ENCODE results near the gene ORC6. TPM values are rescaled to one million over a fixed set of nuclear protein-coding genes. Genes with fewer than 3 reads are reported as not detected.

ORC6 gene
- total RNA-seq, 1 donor from 2014 or later: 30.1 TPM

GRCh38 chr16:46700048-46700447 is 10.6 kb downstream of the ORC6 start:
- Mint-ChIP-seq H3K4me1 (ENCODE audit: low read depth, unreplicated experiment) (no peaks in the 10 kb centered on the region), H3K9me3 (ENCODE audit: unreplicated experiment) (peaks cover 1% of the 10 kb centered on the region), H3K27me3 (ENCODE audit: unreplicated experiment) (no peaks in the 10 kb centered on the region), H3K36me3 (ENCODE audit: unreplicated experiment) (no peaks in the 10 kb centered on the region), H3K4me3 (ENCODE audit: unreplicated experiment) (no peak overlapping the region), H3K27ac (ENCODE audit: unreplicated experiment) (no peak overlapping the region)
- no peak for TF ChIP-seq CTCF (IDR thresholded peaks at IDR 0.05; ENCODE audit: partially characterized antibody, unreplicated experiment)
- DNase-seq: no peak

DNA sequence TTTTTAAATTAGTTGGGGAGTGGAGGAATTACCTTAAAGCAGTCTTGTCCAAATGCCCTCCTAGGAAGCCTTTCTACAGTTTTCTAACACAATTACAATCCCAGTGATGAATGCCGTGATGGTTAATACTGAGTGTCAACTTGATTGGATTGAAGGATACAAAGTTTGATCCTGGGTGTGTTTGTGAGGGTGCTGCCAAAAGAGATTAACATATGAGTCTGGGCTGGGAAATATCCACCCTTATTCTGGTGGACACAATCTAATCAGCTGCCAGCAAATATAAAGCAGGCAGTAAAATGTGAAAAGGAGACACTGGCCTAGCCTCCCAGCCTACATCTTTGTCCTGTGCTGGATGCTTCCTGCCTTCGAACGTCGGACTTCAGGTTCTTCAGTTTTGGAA is 12.2 kb downstream of the ORC6 start:
- H3K4me3 Mint-ChIP-seq (ENCODE audit: unreplicated experiment): no peak overlapping the region
- TF ChIP-seq CTCF (IDR thresholded peaks at IDR 0.05; ENCODE audit: partially characterized antibody, unreplicated experiment): no peak
- H3K36me3 Mint-ChIP-seq (ENCODE audit: unreplicated experiment): no peaks in the 10 kb centered on the region
- no peak overlapping the region for H3K27ac Mint-ChIP-seq (ENCODE audit: unreplicated experiment)
- H3K9me3 Mint-ChIP-seq (ENCODE audit: unreplicated experiment): peaks cover 1% of the 10 kb centered on the region
- DNase-seq: no peak
- no peaks in the 10 kb centered on the region for H3K4me1 Mint-ChIP-seq (ENCODE audit: low read depth, unreplicated experiment)
- H3K27me3 Mint-ChIP-seq (ENCODE audit: unreplicated experiment): no peaks in the 10 kb centered on the region

DNA sequence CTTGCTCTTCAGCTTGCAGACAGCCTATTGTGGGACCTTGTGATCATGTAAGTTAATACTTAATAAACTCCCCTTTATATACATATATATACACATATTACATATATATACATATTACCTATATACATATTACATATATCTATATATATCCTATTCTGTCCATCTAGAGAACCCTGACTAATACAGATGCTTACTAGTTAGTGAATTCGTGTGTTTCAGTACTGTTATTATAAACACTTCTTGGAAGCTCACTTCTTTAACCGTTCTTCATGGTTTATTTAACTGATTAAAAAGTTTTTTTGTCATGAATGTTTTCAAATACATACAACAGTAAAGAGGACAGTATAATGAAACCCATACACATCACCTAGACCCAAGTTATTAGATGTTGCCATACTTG is 12.6 kb downstream of the ORC6 start:
- H3K9me3 Mint-ChIP-seq (ENCODE audit: unreplicated experiment): peaks cover 1% of the 10 kb centered on the region
- H3K4me1 Mint-ChIP-seq (ENCODE audit: low read depth, unreplicated experiment): no peaks in the 10 kb centered on the region
- H3K36me3 Mint-ChIP-seq (ENCODE audit: unreplicated experiment): no peaks in the 10 kb centered on the region
- H3K4me3 Mint-ChIP-seq (ENCODE audit: unreplicated experiment): no peak overlapping the region
- H3K27me3 Mint-ChIP-seq (ENCODE audit: unreplicated experiment): no peaks in the 10 kb centered on the region
- no peak for TF ChIP-seq CTCF (IDR thresholded peaks at IDR 0.05; ENCODE audit: partially characterized antibody, unreplicated experiment)
- no peak for DNase-seq
- no peak overlapping the region for H3K27ac Mint-ChIP-seq (ENCODE audit: unreplicated experiment)

- H3K27ac Mint-ChIP-seq (ENCODE audit: unreplicated experiment): no peak overlapping the region
- H3K36me3 Mint-ChIP-seq (ENCODE audit: unreplicated experiment): no peaks in the 10 kb centered on the region
- H3K4me1 Mint-ChIP-seq (ENCODE audit: low read depth, unreplicated experiment): no peaks in the 10 kb centered on the region
- peaks cover 4% of the 10 kb centered on the region for H3K27me3 Mint-ChIP-seq (ENCODE audit: unreplicated experiment)
- no peak for TF ChIP-seq CTCF (IDR thresholded peaks at IDR 0.05; ENCODE audit: partially characterized antibody, unreplicated experiment)
- H3K9me3 Mint-ChIP-seq (ENCODE audit: unreplicated experiment): no peaks in the 10 kb centered on the region
- no peak for DNase-seq
- H3K4me3 Mint-ChIP-seq (ENCODE audit: unreplicated experiment): no peak overlapping the region
Observed at GRCh38 chr16:46706642-46707041, 17.2 kb downstream of the ORC6 start.

GRCh38 chr16:46709469-46710005 is 20.1 kb downstream of the ORC6 start:
- Mint-ChIP-seq H3K27ac (ENCODE audit: unreplicated experiment) (no peak overlapping the region), H3K27me3 (ENCODE audit: unreplicated experiment) (peaks cover 4% of the 10 kb centered on the region), H3K36me3 (ENCODE audit: unreplicated experiment) (no peaks in the 10 kb centered on the region), H3K4me3 (ENCODE audit: unreplicated experiment) (no peak overlapping the region), H3K9me3 (ENCODE audit: unreplicated experiment) (no peaks in the 10 kb centered on the region), H3K4me1 (ENCODE audit: low read depth, unreplicated experiment) (no peaks in the 10 kb centered on the region)
- DNase-seq: no peak
- TF ChIP-seq CTCF (IDR thresholded peaks at IDR 0.05; ENCODE audit: partially characterized antibody, unreplicated experiment): no peak
